Breast epithelium (tissue), 4 donors: ENCODE data around the gene IDH3B. TPM values are rescaled to one million over a fixed set of nuclear protein-coding genes. Genes with fewer than 3 reads are reported as not detected.
"Not testable (repeated sequence)": the region's sequence is repeated elsewhere in the genome, so short reads cannot be mapped to it uniquely, and the experiment has no call there.

Experiments
- DNase-seq, 2 donors: peaks; one replicate each; pipeline ENCODE4 v3.0.0-alpha.2; 2019; ENCODE audit warnings: low spot score in 2 of 2
- H3K27ac ChIP-seq, 2 donors: fragments of 200-600 bp; sonication (generic) in 1 of 2; one replicate each; pipeline ENCODE4 v1.5.1; 2016 to 2019; ENCODE audit warnings: mild to moderate bottlenecking in 1 of 2
- H3K27me3 ChIP-seq, 2 donors: fragments of 200-600 bp; sonication (generic) in 1 of 2; one replicate each; pipeline versions ENCODE4 v1.5.1 to v1.6.0; 2017 to 2019; ENCODE audit warnings: control low read depth in 1 of 2, mild to moderate bottlenecking in 1 of 2
- H3K36me3 ChIP-seq: fragments of 200-600 bp; one replicate; pipeline ENCODE4 v1.5.1; 2019
- H3K4me1 ChIP-seq, 2 donors: fragments of 200-600 bp; sonication (generic); one replicate each; pipeline ENCODE4 v1.5.1; 2016 to 2019; ENCODE audit warnings: control low read depth in 1 of 2
- H3K4me3 ChIP-seq, 3 donors: fragments of 200-600 bp; sonication (generic); 1 replicate in 2 of 3; 2 replicates in 1 of 3; pipeline ENCODE4 v1.5.1; 2016 to 2019; ENCODE audit warnings: mild to moderate bottlenecking in 3 of 3, moderate library complexity in 2 of 3
- H3K9me3 ChIP-seq, 2 donors: fragments of 200-600 bp; sonication (generic) in 1 of 2; one replicate each; pipeline ENCODE4 v1.5.1; 2016 to 2019; ENCODE audit warnings: control low read depth in 1 of 2
- POLR2A ChIP-seq: fragments of 450-650 bp; IDR thresholded peaks from one replicate; pipeline ENCODE4 v1.6.1; 2016; ENCODE audit warnings: antibody characterized with exemption, mild to moderate bottlenecking, moderate library complexity
- POLR2AphosphoS5 ChIP-seq, 3 donors: sonication (generic); formaldehyde crosslinking; IDR thresholded peaks; one replicate each; pipeline ENCODE4 v1.6.1; 2017; ENCODE audit warnings: antibody characterized with exemption in 3 of 3
- intact Hi-C: fragments of 100-400 bp; cut with DNase I; formaldehyde crosslinking; loops from one replicate; pipeline ENCODE4 v1.15.1; 2023; ENCODE audit warnings: low total_unique reads
- total RNA-seq, 3 donors: library from RNA; depleted of rRNA; stranded (reverse); fragments of >200 nt; gene quantifications; one replicate each; pipeline ENCODE4 v1.1.0, GENCODE V29; 2016
- TF ChIP-seq, protein P1 (sequence below), 3 donors: fragments of 450-650 bp; IDR thresholded peaks; one replicate each; pipeline ENCODE4 v1.5.1; 2016 to 2017; ENCODE audit warnings: antibody characterized with exemption in 3 of 3, mild to moderate bottlenecking in 3 of 3, moderate library complexity in 3 of 3

The IDH3B gene
- total RNA-seq, 3 donors from 2014 or later = 114 to 119 (median 115) TPM

DNA sequence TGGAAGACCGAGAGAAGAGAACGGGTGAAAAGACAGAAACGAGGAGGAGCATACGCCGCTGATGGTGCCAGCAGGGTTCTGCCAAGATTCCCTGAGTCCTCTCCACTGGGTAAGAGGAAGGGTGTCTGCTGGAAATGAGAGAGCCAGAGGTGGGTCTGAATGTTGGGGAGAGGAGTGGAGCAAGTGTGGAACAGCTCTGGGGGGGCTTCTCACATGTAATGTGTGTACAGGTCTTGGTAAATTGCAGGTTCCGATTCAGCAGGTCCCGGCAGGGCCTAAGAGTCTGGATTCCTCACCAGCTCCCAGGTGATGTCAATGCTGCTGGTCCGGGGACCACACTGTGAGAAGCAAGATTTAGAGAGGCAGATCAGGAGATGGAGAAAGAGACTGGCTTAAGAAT, 27.1 kb upstream of the IDH3B start:
- TF ChIP-seq, protein P1, sequence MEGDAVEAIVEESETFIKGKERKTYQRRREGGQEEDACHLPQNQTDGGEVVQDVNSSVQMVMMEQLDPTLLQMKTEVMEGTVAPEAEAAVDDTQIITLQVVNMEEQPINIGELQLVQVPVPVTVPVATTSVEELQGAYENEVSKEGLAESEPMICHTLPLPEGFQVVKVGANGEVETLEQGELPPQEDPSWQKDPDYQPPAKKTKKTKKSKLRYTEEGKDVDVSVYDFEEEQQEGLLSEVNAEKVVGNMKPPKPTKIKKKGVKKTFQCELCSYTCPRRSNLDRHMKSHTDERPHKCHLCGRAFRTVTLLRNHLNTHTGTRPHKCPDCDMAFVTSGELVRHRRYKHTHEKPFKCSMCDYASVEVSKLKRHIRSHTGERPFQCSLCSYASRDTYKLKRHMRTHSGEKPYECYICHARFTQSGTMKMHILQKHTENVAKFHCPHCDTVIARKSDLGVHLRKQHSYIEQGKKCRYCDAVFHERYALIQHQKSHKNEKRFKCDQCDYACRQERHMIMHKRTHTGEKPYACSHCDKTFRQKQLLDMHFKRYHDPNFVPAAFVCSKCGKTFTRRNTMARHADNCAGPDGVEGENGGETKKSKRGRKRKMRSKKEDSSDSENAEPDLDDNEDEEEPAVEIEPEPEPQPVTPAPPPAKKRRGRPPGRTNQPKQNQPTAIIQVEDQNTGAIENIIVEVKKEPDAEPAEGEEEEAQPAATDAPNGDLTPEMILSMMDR (IDR thresholded peaks at IDR 0.05) = no peak
- no peak for TF ChIP-seq POLR2A
- TF ChIP-seq POLR2AphosphoS5 (IDR thresholded peaks at IDR 0.05) = no peak
- no peaks in the 10 kb centered on the region for H3K27me3 ChIP-seq
- H3K9me3 ChIP-seq = no peaks in the 10 kb centered on the region
- DNase-seq = no peak
- H3K4me1 ChIP-seq = no peaks in the 10 kb centered on the region
- H3K27ac ChIP-seq = peak overlapping the region; percentile 91 to 92
- H3K4me3 ChIP-seq = no peak overlapping the region
- H3K36me3 ChIP-seq = no peaks in the 10 kb centered on the region
- intact Hi-C loops = no loop called here

DNA sequence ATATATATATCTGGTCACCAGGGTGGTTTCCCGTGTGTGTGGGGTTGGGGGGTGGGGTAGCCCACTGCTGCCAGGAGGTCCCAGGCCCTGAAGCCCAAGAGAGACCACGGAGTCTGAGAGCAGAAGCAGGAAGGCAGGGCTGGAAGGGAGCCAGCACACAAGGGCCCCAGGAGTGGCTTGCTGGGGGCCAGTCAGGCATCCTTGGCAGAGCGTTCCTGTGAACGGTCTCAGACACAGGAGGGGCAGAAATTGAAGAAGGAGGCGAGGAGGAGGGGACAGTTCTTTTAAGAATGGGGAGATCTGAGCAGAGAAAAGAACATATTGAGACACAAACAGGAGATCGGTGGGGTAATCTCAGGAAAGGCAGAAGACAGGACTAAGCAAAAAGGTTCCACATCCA, 26.7 kb upstream of the IDH3B start:
- intact Hi-C loops = no loop called here
- TF ChIP-seq, protein P1 (IDR thresholded peaks at IDR 0.05) = no peak
- no peak for TF ChIP-seq POLR2AphosphoS5 (IDR thresholded peaks at IDR 0.05)
- no peak for TF ChIP-seq POLR2A
- no peaks in the 10 kb centered on the region for H3K27me3 ChIP-seq
- no peak overlapping the region for H3K27ac ChIP-seq
- H3K9me3 ChIP-seq = no peaks in the 10 kb centered on the region
- no peak overlapping the region for H3K4me3 ChIP-seq
- no peaks in the 10 kb centered on the region for H3K36me3 ChIP-seq
- no peaks in the 10 kb centered on the region for H3K4me1 ChIP-seq
- DNase-seq = no peak

DNA sequence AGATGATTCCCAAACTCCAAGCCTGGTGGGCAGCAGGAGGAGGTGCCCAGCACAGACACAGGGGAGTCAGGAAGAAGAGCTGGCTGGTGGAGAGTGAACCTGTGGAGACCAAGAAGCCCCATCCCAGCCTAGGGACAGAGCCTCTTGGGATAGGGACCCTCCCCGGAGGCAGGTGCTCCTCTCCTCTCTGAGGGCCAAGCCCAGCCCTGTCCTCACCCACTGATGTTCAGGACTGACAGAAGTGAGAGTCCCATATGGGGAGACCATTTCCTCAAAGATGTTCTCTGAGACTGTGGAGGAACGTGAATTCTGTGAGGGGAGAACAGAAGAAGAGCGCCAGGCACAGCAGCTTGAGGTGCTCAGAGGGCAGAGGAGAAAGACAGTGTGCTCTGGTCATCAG, 26.2 kb upstream of the IDH3B start:
- no peaks in the 10 kb centered on the region for H3K9me3 ChIP-seq
- H3K4me1 ChIP-seq = no peaks in the 10 kb centered on the region
- no peak overlapping the region for H3K27ac ChIP-seq
- intact Hi-C loops = no loop called here
- no peaks in the 10 kb centered on the region for H3K36me3 ChIP-seq
- H3K27me3 ChIP-seq = no peaks in the 10 kb centered on the region
- DNase-seq = no peak
- no peak overlapping the region for H3K4me3 ChIP-seq
- TF ChIP-seq, protein P1 (IDR thresholded peaks at IDR 0.05) = no peak
- TF ChIP-seq POLR2A = no peak
- no peak for TF ChIP-seq POLR2AphosphoS5 (IDR thresholded peaks at IDR 0.05)

DNA sequence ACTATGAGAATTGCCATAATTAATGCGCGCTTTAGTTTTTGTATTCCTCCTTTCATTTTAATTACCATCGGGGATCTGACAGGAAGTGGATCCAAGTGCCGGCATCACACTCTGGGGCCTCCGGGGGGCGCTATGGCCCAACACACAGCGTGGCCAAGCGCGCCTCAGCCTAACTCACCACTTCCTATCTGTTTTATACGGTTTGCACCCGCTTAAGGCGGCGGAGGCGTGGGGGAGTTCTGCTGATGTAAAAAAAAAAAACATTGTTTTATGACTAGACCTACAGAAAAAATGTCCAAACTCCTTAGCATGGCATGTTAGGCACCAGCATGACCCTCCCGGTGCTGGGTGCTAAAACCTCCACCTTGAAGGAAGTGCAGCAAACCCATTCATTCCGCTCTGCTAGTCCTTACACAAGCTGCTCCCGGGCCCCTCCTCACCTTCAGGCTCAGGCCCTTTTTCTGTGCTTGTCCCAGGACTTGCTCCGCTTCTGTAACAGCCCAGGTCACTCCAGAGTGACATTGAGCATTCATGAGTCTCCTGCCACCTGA, 24.1 kb upstream of the IDH3B start:
- H3K36me3 ChIP-seq = no peaks in the 10 kb centered on the region
- DNase-seq = no peak
- no peak overlapping the region for H3K4me3 ChIP-seq
- H3K27ac ChIP-seq = no peak overlapping the region
- no peaks in the 10 kb centered on the region for H3K27me3 ChIP-seq
- H3K4me1 ChIP-seq = no peaks in the 10 kb centered on the region
- H3K9me3 ChIP-seq = no peaks in the 10 kb centered on the region
- TF ChIP-seq POLR2A (no peak), POLR2AphosphoS5 (IDR thresholded peaks at IDR 0.05) (no peak)
- TF ChIP-seq, protein P1 (IDR thresholded peaks at IDR 0.05) = peak in 1 of 3 donors; percentile 32
- intact Hi-C loops = no loop called here

DNA sequence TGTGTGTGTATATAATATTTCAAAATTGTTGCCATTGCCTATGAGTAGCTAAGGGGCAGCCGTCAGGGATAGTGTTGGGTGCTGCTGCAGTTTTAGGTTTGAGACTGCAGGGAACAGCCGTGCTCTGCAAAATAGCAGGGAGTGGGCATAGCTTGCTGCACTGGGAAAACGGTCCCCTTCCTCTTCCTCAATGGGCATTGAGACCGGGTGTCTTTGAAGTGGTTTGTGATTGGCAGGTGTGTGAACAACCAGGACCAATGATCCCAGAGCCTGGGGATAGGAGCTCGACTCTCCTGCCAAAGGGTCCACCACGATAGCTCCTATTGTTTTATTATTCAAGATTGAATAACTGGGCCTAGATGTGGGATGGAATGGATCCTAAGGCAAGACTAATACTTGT, 23.5 kb upstream of the IDH3B start:
- Histone ChIP-seq H3K4me3 (no peak overlapping the region), H3K36me3 (no peaks in the 10 kb centered on the region), H3K4me1 (no peaks in the 10 kb centered on the region), H3K9me3 (no peaks in the 10 kb centered on the region), H3K27me3 (no peaks in the 10 kb centered on the region), H3K27ac (no peak overlapping the region)
- TF ChIP-seq POLR2AphosphoS5 (IDR thresholded peaks at IDR 0.05) = no peak
- TF ChIP-seq, protein P1 (IDR thresholded peaks at IDR 0.05) = no peak
- no peak for TF ChIP-seq POLR2A
- intact Hi-C loops = no loop called here
- DNase-seq = no peak

DNA sequence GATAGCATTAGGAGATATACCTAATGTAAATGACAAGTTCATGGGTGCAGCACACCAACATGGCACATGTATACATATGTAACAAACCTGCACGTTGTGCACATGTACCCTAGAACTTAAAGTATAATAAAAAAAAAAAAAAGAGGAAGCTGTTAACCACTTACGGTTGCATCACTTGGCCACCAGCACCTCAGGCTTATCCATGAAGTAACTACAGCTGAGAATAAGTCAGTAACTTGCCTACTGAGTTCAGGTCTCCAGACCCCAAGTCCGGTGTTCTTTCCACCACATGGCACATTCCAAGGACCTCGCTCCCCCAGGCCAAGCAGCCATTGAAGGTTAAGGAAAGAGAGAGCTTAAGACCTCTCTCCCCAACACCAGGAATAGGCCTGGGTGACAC, 20.8 kb upstream of the IDH3B start:
- H3K36me3 ChIP-seq, DNase-seq, H3K27me3 ChIP-seq, H3K4me3 ChIP-seq, H3K27ac ChIP-seq, intact Hi-C loops, H3K9me3 ChIP-seq, H3K4me1 ChIP-seq: not testable (repeated sequence)

DNA sequence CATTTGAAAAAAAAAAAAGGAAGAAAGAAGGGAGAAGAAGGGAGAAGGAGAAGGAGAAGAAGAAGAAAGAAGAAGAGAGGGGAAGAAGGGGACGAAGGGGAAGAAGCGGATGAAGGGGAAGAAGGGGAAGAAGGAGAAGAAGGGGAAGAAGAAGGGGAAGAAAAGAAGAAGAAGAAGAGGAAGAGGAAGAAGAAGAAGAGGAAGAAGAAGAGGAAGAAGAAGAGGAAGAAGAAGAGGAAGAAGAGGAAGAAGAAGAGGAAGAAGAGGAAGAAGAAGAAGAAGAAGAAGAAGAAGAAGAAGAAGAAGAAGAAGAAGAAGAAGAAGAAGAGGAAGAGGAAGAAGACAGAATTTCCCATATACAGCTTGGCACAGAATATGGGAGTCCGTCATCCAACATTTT, 18.0 kb upstream of the IDH3B start:
- H3K27ac ChIP-seq, H3K4me1 ChIP-seq, H3K9me3 ChIP-seq, H3K4me3 ChIP-seq, intact Hi-C loops, DNase-seq, H3K27me3 ChIP-seq, H3K36me3 ChIP-seq: not testable (repeated sequence)
